Measurements from ENCODE around the gene PDE4B. TPM values are rescaled to one million over a fixed set of nuclear protein-coding genes. Genes with fewer than 3 reads are reported as not detected.

PDE4B gene
- total RNA-seq, 2 donors from 2014 or later: 4.3 to 18.0 TPM

DNA sequence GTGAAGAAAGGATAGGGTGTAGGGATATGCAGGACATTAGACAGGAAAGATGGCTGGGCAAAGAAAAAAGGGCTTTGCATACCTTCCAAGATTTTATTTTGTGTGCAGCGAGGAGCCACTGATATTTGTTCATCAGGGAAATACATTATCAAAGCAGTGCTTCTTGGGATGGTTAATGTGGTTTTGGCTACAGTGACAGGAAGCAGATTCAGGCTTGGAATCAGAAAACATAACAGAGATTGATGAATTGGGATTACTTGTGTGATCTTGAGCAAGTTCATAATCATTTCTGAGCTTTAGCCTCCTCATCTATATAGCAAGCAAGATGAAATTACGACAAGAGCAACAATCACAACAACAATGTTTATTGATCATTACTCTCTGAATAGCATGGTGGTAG lies 492.1 kb downstream of the PDE4B start:
- Histone ChIP-seq H3K4me3 (ENCODE audit: low read length) (no peak overlapping the region), H3K9me3 (ENCODE audit: control insufficient read depth, low read length) (no peaks in the 10 kb centered on the region), H3K27me3 (ENCODE audit: control insufficient read depth, insufficient read depth, low read length, poor library complexity, severe bottlenecking) (no peaks in the 10 kb centered on the region), H3K36me3 (ENCODE audit: control insufficient read depth, insufficient read depth, low read length) (no peaks in the 10 kb centered on the region), H3K4me1 (ENCODE audit: control insufficient read depth, insufficient read depth, low read length) (peaks cover 9% of the 10 kb centered on the region), H3K9ac (ENCODE audit: extremely low read depth, low read length, poor library complexity, severe bottlenecking) (no peak overlapping the region), H3K27ac (ENCODE audit: low read depth, low read length) (no peak overlapping the region)
- H3K4me1 Mint-ChIP-seq: no peaks in the 10 kb centered on the region
- no peak for DNase-seq
- H3K36me3 Mint-ChIP-seq (ENCODE audit: low read depth): no peaks in the 10 kb centered on the region
- TF ChIP-seq, protein P1, sequence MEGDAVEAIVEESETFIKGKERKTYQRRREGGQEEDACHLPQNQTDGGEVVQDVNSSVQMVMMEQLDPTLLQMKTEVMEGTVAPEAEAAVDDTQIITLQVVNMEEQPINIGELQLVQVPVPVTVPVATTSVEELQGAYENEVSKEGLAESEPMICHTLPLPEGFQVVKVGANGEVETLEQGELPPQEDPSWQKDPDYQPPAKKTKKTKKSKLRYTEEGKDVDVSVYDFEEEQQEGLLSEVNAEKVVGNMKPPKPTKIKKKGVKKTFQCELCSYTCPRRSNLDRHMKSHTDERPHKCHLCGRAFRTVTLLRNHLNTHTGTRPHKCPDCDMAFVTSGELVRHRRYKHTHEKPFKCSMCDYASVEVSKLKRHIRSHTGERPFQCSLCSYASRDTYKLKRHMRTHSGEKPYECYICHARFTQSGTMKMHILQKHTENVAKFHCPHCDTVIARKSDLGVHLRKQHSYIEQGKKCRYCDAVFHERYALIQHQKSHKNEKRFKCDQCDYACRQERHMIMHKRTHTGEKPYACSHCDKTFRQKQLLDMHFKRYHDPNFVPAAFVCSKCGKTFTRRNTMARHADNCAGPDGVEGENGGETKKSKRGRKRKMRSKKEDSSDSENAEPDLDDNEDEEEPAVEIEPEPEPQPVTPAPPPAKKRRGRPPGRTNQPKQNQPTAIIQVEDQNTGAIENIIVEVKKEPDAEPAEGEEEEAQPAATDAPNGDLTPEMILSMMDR (conservative IDR thresholded peaks at IDR 0.05): no peak
- no peak overlapping the region for H3K27ac Mint-ChIP-seq
- H3K9me3 Mint-ChIP-seq: no peaks in the 10 kb centered on the region
- H3K4me3 Mint-ChIP-seq: no peak overlapping the region
- H3K27me3 Mint-ChIP-seq (ENCODE audit: insufficient read depth): no peaks in the 10 kb centered on the region
- WGBS, 2 experiments (ENCODE audit: insufficient coverage in 1 of 2, insufficient read length in 1 of 2): 93% methylated on average over 1 of the region's 2 CpGs; no CpG with 5 or more reads in 1 of the 2 experiments

DNA sequence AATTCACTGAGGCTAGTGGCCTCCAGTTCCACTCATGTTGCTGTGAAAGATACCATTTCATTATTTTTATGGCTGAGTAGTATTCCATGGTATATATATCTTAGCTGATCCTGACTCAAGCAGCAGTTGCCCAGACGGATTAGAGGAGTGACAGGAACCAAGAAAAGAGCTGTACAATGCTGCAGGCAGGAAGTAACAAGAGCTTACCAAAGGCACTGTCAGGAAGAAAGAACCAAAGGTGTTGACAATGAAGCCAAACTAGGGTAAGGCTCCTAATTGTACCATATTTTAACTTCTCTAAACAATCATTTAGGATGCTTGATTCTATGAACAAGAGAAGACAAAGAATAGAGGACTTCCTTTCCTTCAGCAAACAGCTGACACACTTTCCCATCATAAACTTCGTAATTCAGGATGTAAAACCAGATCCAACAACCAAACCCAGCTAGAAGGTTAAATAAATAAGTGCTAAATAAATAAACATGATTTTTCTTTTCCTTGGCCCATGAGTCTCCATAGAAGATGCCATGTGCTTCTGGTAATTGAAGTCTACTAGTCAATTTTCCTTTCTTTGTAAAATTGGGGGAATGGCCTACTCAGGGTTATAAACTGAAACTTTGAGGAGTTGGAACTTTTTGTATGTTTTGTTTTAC lies 493.0 kb downstream of the PDE4B start:
- Mint-ChIP-seq H3K9me3 (no peaks in the 10 kb centered on the region), H3K36me3 (ENCODE audit: low read depth) (no peaks in the 10 kb centered on the region), H3K4me1 (no peaks in the 10 kb centered on the region), H3K27me3 (ENCODE audit: insufficient read depth) (no peaks in the 10 kb centered on the region), H3K4me3 (no peak overlapping the region), H3K27ac (no peak overlapping the region)
- H3K4me3 ChIP-seq (ENCODE audit: low read length): no peak overlapping the region
- TF ChIP-seq, protein P1 (conservative IDR thresholded peaks at IDR 0.05): no peak
- DNase-seq: no peak
- no peak overlapping the region for H3K9ac ChIP-seq (ENCODE audit: extremely low read depth, low read length, poor library complexity, severe bottlenecking)
- H3K9me3 ChIP-seq (ENCODE audit: control insufficient read depth, low read length): no peaks in the 10 kb centered on the region
- no peaks in the 10 kb centered on the region for H3K36me3 ChIP-seq (ENCODE audit: control insufficient read depth, insufficient read depth, low read length)
- WGBS, 2 experiments (ENCODE audit: insufficient coverage in 1 of 2, insufficient read length in 1 of 2): 75 to 85% methylated on average over 1 to 2 of the region's 2 CpGs
- H3K4me1 ChIP-seq (ENCODE audit: control insufficient read depth, insufficient read depth, low read length): peaks cover 9% of the 10 kb centered on the region
- H3K27ac ChIP-seq (ENCODE audit: low read depth, low read length): no peak overlapping the region
- no peaks in the 10 kb centered on the region for H3K27me3 ChIP-seq (ENCODE audit: control insufficient read depth, insufficient read depth, low read length, poor library complexity, severe bottlenecking)

DNA sequence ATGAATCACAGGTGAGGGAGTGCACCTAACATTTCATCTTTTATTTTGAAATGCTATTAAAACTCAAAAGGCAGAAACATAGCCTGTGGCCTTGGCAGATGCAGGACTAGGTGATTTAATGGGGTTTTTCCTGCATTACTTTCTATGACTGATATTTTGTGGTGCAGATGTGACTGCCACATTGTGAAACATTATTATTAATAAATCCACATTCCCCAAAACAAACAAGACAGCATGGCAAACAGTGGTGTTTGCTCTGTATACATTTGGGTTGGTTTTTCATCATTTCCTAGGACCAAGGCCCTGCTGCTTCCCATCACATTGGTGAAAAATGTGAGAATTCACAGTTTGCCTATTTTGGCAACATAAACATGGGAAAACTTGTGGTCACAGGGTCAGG lies 493.6 kb downstream of the PDE4B start:
- Histone ChIP-seq H3K9ac (ENCODE audit: extremely low read depth, low read length, poor library complexity, severe bottlenecking) (no peak overlapping the region), H3K4me3 (ENCODE audit: low read length) (no peak overlapping the region), H3K27me3 (ENCODE audit: control insufficient read depth, insufficient read depth, low read length, poor library complexity, severe bottlenecking) (no peaks in the 10 kb centered on the region), H3K4me1 (ENCODE audit: control insufficient read depth, insufficient read depth, low read length) (peaks cover 6% of the 10 kb centered on the region), H3K9me3 (ENCODE audit: control insufficient read depth, low read length) (no peaks in the 10 kb centered on the region), H3K36me3 (ENCODE audit: control insufficient read depth, insufficient read depth, low read length) (no peaks in the 10 kb centered on the region), H3K27ac (ENCODE audit: low read depth, low read length) (no peak overlapping the region)
- no peaks in the 10 kb centered on the region for H3K27me3 Mint-ChIP-seq (ENCODE audit: insufficient read depth)
- H3K4me1 Mint-ChIP-seq: no peaks in the 10 kb centered on the region
- TF ChIP-seq, protein P1 (conservative IDR thresholded peaks at IDR 0.05): no peak
- no peak overlapping the region for H3K4me3 Mint-ChIP-seq
- H3K36me3 Mint-ChIP-seq (ENCODE audit: low read depth): no peaks in the 10 kb centered on the region
- DNase-seq: no peak
- no peaks in the 10 kb centered on the region for H3K9me3 Mint-ChIP-seq
- no peak overlapping the region for H3K27ac Mint-ChIP-seq

Data from endodermal cell (in vitro differentiated cells).